Cortex of kidney (tissue), 1 donor: ENCODE measurements around the gene SHOX.
"Not testable (repeated sequence)": the region's sequence is repeated elsewhere in the genome, so short reads cannot be mapped to it uniquely, and the experiment has no call there.

Source experiments
- DNase-seq: peaks from one replicate; lab custom pipeline; 2025; lab: John Stamatoyannopoulos, UW

SHOX gene

GRCh38 chrX:637660-638481 is 7.3 kb downstream of the SHOX start:
- DNase-seq: no peak

DNA sequence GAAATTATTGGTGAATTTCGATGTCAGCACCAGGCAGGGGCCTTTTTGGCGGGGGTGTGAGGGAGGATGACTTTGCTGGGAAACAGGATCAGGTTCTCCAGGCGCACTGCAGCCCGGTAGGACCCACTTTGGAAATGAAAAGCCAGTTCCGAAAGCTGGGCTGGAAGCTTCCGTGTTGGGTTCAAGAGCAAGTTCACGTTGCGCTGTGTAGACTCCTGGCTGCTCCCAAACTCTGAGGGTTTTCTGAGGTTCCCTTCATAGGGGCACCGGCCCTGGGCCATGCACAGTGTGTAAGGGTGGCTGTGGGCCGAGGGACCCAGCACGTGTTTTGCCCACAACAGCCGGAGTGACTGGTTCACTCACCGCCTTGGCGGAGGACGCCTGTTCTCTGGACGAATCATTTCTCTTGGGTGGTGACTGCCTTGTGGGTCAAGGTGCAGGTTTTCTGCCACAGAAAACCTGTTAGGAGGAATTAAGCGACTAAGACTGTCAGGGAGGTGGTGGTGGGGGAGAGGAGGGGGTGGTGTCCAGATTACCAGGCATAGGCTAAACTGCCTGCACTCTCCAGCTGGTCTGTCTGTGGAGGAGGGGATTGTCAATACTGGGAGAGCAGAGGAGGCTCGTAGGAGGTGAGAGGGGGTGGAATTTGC is 8.0 kb downstream of the SHOX start:
- no peak for DNase-seq

DNA sequence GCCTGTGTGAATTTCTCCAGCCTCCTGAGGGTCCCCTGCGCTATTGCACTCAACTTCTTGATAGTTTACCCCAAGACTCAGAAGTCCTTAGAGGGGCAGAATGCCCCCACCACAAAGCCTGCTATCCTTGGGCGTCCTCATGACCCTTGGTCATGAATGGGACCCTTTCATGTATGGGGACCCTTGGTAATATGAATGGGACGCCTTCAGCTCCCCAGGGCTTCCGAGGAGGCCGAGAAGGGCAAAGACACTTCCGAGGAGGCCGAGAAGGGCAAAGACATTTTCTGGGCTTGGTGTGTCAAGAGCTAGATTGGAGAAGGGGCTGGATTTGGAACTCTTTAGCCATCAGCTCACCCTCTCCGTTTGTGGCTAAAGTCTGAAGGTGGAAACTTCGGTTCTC is 8.6 kb downstream of the SHOX start:
- DNase-seq: no peak

- no peak for DNase-seq
These were observed 10.1 kb downstream of the SHOX start for GRCh38 chrX:640641-641040.

- no peak for DNase-seq
These were observed 11.3 kb downstream of the SHOX start for GRCh38 chrX:641671-642435.

GRCh38 chrX:642436-643240 is 12.0 kb downstream of the SHOX start:
- no peak for DNase-seq

DNA sequence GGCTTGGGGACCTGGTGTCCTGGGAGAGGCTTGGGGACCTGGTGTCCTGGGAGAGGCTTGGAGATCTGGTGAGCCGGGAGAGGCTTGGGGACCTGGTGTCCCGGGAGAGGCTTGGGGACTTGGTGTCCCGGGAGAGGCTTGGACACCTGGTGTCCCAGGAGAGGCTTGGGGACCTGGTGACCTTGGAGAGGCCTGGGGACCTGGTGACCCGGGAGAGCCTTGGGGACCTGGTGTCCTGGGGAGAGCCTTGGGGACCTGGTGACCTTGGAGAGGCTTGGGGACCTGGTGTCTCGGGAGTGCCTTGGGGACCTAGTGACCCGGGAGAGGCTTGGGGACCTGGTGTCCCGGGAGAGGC is 12.6 kb downstream of the SHOX start:
- no peak for DNase-seq

DNA sequence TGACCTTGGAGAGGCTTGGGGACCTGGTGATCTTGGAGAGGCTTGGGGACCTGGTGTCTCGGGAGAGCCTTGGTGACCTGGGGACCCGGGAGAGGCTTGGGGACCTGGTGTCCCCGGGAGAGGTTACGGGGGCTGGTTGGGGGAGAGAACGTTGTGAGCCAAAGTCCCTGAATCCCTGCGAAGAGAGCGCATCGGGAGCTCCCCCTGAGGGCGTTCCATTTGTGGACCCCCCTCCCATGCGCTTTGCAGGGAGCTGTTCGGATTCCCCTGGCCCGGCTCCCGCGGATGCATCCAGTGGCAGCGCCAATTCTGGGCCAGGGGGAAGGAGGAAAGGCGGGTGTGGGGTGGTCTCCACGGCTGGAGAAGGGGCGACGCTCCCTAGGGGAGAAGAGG is 13.3 kb downstream of the SHOX start:
- DNase-seq: no peak

- no peak for DNase-seq
These were observed 14.0 kb downstream of the SHOX start for GRCh38 chrX:644304-645281.

DNA sequence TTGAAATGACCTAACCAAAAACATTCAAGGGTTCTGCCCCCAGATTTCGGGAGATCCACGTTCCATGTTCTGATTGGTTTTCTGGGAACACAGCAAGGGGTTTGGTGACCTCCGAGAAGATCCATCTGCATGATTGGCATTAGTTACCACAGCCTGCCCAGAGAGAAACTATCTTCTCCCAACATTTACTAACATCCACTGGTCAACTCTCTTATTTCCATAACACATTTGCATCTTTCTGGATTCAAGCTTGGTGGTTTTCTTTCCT is 15.6 kb downstream of the SHOX start:
- no peak for DNase-seq

GRCh38 chrX:646796-647195 is 16.2 kb downstream of the SHOX start:
- no peak for DNase-seq

DNA sequence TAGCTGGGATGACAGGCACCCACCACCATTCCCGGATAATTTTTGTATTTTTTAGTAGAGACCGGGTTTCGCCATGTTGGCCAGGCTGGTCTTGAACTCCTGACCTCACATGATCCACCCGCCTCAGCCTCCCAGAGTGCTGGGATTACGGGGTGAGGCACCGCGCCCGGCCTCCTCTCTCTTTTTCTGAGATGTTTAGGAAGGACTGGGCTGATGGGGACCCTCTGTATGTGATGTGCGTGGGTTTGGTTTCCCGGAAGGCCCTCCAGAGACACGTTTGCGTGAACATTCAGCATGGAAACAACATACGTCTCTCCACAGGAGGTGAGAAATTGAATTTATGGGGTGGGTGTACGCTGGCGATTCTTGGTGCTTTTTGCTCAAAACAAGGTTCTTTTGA is 18.6 kb downstream of the SHOX start:
- DNase-seq: no peak

DNA sequence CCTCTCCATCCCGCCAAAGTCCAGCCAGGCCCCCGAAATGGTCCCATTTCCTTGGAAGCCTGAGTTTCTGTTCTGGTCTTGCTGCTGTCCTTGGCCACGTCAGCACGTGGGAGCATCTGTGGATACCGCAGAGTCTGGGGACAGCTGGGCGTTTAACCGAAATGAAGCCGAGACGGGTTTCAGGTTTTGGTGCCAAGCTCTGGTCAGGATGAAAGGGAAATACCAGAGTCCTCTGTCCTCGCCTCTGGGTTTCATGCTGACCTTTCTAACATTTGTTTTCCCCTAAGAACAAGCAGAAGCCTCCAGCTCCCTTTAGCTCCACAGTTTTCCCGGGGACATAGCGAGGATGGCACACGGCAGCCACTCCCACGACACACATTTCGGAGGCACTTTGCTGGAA is 19.7 kb downstream of the SHOX start:
- DNase-seq: no peak

GRCh38 chrX:650811-651210 is 20.2 kb downstream of the SHOX start:
- no peak for DNase-seq

DNA sequence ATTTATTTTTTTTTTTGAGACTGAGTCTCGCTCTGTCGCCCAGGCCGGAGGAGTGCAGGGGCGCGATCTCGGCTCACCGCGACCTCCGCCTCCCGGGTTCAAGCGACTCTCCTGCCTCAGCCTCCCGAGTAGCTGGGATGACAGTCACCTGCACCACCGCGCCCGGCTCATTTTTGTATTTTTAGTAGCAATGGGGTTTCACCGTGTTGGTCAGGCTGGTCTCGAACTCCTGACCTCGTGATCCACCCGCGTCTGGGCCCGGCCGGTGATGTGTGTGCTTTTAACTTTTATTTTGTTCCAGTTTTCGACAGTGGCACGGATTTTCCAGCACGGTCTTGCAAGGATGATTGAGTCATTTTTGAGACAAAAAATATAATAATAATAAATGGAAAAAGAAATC is 21.3 kb downstream of the SHOX start:
- not testable (repeated sequence) for DNase-seq

DNA sequence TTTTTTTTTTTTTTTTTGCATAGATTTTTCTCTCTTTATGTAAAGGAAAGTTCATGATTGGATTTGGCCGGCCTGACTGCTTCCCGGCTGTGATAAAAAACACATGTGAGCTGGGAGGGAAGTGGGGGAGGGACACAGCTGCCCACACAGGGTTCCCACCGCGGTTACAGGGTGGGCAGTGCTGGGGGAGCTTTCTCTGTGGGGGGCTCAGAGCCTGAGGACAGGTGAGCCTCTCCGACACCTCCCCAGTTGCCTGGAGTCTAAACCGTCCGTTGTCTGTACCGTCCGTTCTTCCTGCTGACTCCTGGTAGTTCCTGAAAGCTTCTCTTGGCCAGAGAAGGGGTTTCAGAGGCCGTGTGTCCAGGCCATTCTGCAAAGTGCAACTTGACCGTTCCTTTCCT is 21.8 kb downstream of the SHOX start:
- no peak for DNase-seq

DNA sequence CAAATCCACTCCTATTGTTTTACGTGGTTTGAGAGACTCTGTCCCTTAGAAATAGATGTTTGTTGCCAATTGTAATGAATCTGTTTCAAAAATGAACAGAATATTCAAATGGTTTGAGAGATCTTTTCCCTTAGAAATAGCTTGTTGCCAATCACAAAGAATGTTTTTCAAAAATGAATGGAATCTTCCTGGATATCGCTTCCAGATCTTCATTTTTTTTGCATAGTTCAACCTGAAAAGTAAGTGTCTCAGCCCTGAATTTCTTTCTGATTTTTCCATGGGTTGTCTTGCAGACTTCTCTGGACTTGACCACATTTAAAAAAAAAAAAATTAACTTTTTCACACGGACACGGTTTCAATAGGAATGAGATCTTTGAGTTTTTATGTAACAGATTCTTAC is 22.7 kb downstream of the SHOX start:
- DNase-seq: no peak

DNA sequence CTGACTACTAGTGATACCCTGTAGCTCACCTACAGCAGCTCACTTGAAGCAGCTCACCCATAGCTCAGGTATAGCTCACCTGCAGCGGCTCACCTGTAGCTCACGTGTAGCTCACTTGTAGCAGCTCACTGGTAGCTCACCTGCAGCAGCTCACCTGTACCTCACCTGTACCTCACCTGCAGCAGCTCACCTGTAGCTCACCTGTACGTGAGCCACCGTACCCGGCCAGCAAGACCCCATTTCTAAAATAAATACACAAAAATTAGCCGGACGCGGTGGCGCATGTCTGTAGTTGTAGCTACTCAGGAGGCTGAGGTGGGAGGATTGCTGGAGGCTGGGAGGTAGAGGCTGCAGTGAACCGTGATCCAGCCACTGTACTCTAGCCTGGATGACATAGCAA is 30.6 kb downstream of the SHOX start:
- no peak for DNase-seq

GRCh38 chrX:662126-662525 is 31.5 kb downstream of the SHOX start:
- no peak for DNase-seq

- no peak for DNase-seq
These were observed 33.2 kb downstream of the SHOX start for GRCh38 chrX:663841-664240.
